IMR-90 (cell line): ENCODE results near the gene SETD2. TPM values are rescaled to one million over a fixed set of nuclear protein-coding genes. Genes with fewer than 3 reads are reported as not detected.

Source experiments
- FOS ChIP-seq: fragments of 150-350 bp; IDR thresholded peaks from 2 replicates; pipeline ENCODE4 v1.6.1; 2016; ENCODE audit warnings: low read depth, low read length
- MAZ ChIP-seq: IDR thresholded peaks from 2 replicates; pipeline ENCODE4 v1.6.1; 2012; ENCODE audit warnings: low read depth, mild to moderate bottlenecking, low read length, improper control_type of control experiment, moderate library complexity, borderline replicate concordance
- MXI1 ChIP-seq: IDR thresholded peaks from 2 replicates; pipeline ENCODE4 v1.6.1; 2012; ENCODE audit warnings: low read depth, mild to moderate bottlenecking, low read length, moderate library complexity, borderline replicate concordance
- POLR2A ChIP-seq: IDR thresholded peaks from 2 replicates; pipeline ENCODE4 v1.6.1; 2012; ENCODE audit warnings: mild to moderate bottlenecking, low read depth, low read length
- USF2 ChIP-seq: fragments of 150-350 bp; IDR thresholded peaks from 2 replicates; pipeline ENCODE4 v1.6.1; 2017; ENCODE audit warnings: mild to moderate bottlenecking, antibody characterized with exemption, low read length, low read depth
- polyA plus RNA-seq, 3 experiments: library from polyadenylated mRNA; depleted of rRNA; stranded (reverse); fragments of >200 nt; gene quantifications; 2 replicates each; pipeline ENCODE4 v1.2.3, GENCODE V29; 2012; ENCODE audit warnings: low replicate concordance in 1 of 3
- total RNA-seq: library from RNA; depleted of rRNA; stranded (reverse); fragments of >200 nt; gene quantifications from 2 replicates; pipeline ENCODE4 v1.2.3, GENCODE V29; 2012

Gene SETD2
- total and polyA plus RNA-seq, 2 of the 4 experiments (the other 2 are of a cell fraction) = 18.3 to 20.1 TPM

GRCh38 chr3:47164007-47164881 lies at the start of gene SETD2 (continued):
- TF ChIP-seq MXI1 (peak; percentile 64; the same call in 1 of the 2 replicates), POLR2A (peak; percentile 8; the same call in 1 of the 2 replicates), FOS (no peak), USF2 (no peak), MAZ (peak; percentile 84)
